H1 (cell line): ENCODE measurements around the gene BBS9.

Source experiments
- ATF3 ChIP-seq: IDR thresholded peaks from 2 replicates; pipeline ENCODE4 v1.6.1; 2011; ENCODE audit warnings: low read depth, mild to moderate bottlenecking, low read length; ENCODE audit not compliant: insufficient read depth
- CTCF ChIP-seq, 3 experiments: IDR thresholded peaks; 1 replicate in 2 of 3; 2 replicates in 1 of 3; pipeline versions ENCODE4 v1.5.1 to v1.6.1; 2011; ENCODE audit warnings: low read length in 3 of 3, mild to moderate bottlenecking in 3 of 3, inconsistent platforms in 2 of 3, low read depth in 1 of 3, moderate library complexity in 1 of 3; ENCODE audit not compliant: insufficient read depth in 1 of 3; ENCODE audit errors: control extremely low read depth in 1 of 3
- KDM5A ChIP-seq: fragments of 200-600 bp; IDR thresholded peaks from 2 replicates; pipeline ENCODE4 v1.7.1; 2012; ENCODE audit warnings: mild to moderate bottlenecking, low read length, inconsistent platforms, mixed read lengths
- MAX ChIP-seq: IDR thresholded peaks from 2 replicates; pipeline ENCODE4 v1.6.1; 2012; ENCODE audit warnings: inconsistent platforms
- SIN3A ChIP-seq, 2 experiments: IDR thresholded peaks in 1 of 2; conservative IDR thresholded peaks in 1 of 2; 2 replicates each; pipeline ENCODE4 v1.6.1; 2011 to 2012; ENCODE audit warnings: low read length in 2 of 2, improper control_type of control experiment in 1 of 2, low read depth in 1 of 2, mild to moderate bottlenecking in 1 of 2
- SP1 ChIP-seq: IDR thresholded peaks from 2 replicates; pipeline ENCODE4 v1.6.1; 2011; ENCODE audit warnings: low read depth, low read length
- SUZ12 ChIP-seq: fragments of 200-600 bp; sonication (generic); IDR thresholded peaks from 2 replicates; pipeline ENCODE4 v1.6.1; 2012; ENCODE audit warnings: mild to moderate bottlenecking, inconsistent platforms, low read length, moderate library complexity, mixed read lengths

GRCh38 chr7:33248671-33249070, 119.3 kb downstream of the BBS9 start:
- TF ChIP-seq CTCF (IDR thresholded peaks at IDR 0.05; ENCODE audit: control extremely low read depth in 1 of 3, insufficient read depth in 1 of 3, low read depth in 1 of 3, low read length in 3 of 3) (no peak), MAX (no peak), SUZ12 (no peak), ATF3 (no peak), SP1 (no peak), KDM5A (no peak), SIN3A (conservative IDR thresholded peaks at IDR 0.05 in 1 of 2, IDR thresholded peaks at IDR 0.05 in 1 of 2; ENCODE audit: low read depth in 1 of 2, low read length in 2 of 2) (no peak)
